GM18498 (cell line): ENCODE results near the gene PIK3R2.

Experiments used
- ATAC-seq: cut with Tn5 transposase; IDR thresholded peaks from one replicate; pipeline ENCODE4 v1.9.1; 2021; ENCODE audit warnings: mild to moderate bottlenecking, moderate library complexity; ENCODE audit not compliant: unreplicated experiment

The PIK3R2 gene

DNA sequence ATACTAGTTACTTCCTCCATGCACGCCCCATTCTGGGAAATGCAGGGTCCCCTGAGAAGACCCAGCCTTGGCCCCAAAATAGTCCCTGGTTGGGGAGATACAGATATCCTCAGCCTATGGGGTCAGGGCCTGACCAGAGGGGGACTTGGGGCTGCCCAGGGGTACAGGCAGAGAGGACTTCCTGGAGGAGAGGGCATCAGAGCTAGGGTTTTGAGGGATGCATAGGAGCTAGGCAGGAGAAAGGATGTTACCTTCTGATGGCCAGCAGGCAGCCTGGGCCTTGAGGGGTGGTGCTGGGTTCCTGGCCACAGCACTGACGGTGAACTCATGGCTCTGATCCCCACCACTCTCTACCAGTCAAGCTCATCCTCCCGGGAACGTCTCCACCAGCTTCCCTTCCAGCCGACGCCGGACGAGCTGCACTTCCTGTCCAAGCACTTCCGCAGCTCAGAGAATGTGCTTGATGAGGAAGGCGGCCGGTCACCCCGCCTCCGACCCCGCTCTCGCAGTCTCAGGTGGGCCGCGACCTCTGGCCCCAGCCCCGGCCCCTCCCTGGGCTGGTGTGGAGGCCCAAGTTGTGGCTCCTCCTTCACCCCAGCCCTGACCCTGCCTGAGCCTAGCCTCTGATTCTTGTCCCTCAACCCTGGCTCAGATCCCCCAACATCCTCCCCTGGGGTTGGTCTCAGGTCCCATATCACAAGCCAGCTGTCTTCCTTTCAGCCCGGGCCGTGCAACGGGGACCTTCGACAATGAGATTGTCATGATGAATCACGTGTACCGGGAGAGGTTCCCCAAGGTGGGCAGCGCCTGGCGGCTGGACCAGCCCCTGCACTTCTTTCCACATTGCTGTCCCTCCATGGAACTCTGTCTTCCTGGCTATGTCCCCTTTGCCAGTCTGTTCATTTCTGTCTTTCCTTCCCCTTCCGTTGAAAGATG is 29.8 kb upstream of the PIK3R2 start:
- no peak for ATAC-seq

DNA sequence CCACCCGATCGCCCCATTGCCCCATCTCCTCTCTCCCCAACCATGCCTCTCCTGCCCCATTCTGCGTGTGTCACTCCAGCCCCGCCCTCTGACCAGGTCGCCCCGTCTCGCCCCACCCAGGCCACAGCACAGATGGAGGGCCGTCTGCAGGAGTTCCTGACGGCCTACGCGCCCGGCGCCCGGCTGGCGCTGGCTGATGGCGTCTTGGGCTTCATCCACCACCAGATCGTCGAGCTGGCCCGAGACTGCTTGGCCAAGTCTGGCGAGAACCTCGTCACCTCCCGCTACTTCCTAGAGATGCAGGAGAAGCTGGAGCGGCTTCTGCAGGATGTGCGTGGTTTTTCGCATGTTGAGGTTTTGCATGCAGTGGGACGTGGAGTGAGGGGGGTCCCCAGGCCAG is 29.1 kb upstream of the PIK3R2 start:
- no peak for ATAC-seq

DNA sequence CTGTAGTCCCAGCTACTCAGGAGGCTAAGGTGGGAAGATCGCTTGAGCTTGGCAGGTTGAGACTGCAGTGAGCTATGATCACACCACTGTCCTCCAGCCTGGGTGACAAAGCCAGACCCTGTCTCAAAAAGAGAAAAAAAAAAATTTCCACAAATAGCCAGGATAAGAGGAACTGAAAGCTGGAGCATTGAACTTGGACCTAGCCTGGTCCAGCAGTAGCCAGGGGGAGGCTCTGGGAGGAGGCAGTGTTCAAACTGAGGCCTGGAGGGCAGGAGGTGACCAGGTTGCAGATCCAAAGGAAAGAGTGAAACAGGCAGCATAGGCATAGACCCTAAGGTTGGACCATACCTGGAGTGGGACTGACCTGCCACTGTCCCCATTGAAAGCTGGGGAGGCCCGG is 26.9 kb upstream of the PIK3R2 start:
- no peak for ATAC-seq

- ATAC-seq: no peak
Measured at GRCh38 chr19:18128044-18128443, 24.9 kb upstream of the PIK3R2 start.

GRCh38 chr19:18128805-18129204 is 24.2 kb upstream of the PIK3R2 start:
- no peak for ATAC-seq

DNA sequence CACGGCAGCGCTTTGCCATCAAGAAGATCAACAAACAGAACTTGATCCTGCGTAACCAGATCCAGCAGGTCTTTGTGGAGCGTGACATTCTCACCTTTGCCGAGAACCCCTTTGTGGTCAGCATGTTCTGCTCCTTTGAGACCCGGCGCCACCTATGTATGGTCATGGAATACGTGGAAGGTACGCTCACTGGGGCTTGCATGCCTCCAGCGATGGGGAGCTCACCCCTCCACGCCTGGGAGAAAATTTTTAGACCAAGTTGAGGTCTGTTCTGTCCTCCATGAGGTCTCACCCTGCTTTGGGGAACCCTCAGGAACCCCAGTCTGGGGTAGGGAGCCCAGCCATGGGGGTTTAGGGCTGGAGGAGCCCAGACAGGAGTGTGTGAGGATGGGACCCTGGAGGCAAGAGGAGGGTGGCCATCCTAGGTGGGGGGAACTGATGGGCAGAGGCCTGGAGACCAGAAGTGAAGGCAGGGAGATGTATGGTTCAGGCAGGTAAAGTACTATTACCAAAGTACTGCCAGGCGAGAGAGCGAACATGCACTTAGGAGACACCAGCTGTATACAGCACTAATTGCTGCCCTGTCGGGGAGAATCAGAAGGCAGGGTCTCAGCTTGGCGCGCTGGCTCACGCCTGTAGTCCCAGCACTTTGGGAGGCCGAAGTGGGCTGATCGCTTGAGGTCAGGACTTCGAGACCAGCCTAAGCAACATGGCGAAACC is 22.3 kb upstream of the PIK3R2 start:
- ATAC-seq: no peak

GRCh38 chr19:18131841-18132596 is 20.9 kb upstream of the PIK3R2 start:
- no peak for ATAC-seq

DNA sequence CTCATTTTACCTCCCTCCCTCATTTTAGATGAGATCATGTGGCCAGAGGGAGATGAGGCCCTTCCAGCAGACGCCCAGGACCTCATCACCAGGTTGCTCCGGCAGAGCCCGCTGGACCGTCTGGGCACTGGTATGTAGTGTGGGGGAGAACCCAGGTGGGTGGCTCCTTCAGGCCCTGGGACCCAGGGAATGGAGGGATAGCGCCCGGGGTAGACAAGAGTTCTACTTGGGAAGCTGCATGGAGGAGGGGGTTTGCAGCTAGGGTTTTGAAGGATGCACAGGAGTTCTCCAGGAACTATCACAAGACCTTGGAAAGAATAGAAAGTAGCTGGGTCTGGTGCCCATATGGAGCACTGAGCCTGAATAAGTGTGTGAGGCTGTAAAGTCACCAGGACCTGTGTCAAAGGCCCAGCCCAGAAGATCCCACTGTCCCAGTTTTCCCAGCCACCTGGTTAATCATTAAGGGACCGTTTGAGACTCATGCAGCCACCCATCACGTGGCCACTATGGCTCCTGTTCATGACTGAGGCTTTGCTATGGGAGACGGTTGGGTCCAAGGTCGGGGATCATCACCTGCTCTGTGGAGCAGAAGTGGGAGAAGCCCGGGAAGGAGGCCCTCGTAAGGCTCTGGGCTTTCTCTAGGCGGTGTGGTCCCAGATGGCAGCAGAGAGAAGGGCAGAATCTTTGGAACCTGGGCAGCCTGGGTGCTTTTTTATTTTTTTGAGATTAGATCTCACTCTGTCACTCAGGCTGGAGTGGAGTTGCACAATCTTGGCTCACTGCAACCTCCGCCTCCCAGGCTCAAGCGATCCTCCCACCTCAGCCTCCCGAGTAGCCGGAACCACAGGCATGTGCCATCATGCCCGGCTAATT is 17.0 kb upstream of the PIK3R2 start:
- no peak for ATAC-seq

DNA sequence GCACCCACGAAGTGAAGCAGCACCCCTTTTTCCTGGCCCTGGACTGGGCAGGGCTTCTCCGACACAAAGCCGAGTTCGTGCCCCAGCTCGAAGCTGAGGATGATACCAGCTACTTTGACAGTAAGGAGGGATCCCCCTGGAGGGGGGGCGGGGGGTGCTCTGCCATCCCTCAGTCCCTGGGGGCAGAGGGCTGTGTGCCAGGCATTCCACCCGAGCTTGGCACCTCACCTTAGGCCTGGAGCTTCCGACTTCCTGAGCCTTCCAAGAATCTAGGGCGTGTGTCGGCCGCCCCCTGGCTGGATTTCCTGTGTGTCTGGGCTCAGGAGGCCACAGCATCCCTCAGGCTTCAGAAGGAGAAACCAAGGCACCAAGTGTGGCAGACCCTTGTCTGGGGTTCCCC is 15.7 kb upstream of the PIK3R2 start:
- ATAC-seq: no peak

GRCh38 chr19:18137657-18138339 is 15.2 kb upstream of the PIK3R2 start:
- ATAC-seq: no peak

- ATAC-seq: no peak
Measured at GRCh38 chr19:18140473-18140872, 12.5 kb upstream of the PIK3R2 start.

DNA sequence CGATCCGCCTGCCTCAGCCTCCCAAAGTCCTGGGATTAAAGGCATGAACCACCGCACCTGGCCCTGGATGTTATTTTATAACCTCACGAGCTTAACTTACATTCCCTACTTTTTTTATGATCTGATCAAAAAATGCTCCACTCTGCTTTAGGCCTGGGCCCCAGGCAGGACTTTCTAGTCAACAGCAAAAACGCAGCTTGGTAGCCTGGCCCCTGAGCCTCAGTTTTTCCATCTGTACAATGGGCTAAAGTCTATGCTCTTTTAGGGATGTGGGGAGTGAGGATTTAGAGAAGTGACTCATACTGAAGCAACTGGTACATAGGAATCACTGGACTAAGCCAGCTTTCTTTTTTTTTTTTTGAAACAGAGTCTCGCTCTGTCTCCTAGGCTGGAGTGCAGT is 11.9 kb upstream of the PIK3R2 start:
- no peak for ATAC-seq

GRCh38 chr19:18143902-18144301 is 9.1 kb upstream of the PIK3R2 start:
- ATAC-seq: no peak

DNA sequence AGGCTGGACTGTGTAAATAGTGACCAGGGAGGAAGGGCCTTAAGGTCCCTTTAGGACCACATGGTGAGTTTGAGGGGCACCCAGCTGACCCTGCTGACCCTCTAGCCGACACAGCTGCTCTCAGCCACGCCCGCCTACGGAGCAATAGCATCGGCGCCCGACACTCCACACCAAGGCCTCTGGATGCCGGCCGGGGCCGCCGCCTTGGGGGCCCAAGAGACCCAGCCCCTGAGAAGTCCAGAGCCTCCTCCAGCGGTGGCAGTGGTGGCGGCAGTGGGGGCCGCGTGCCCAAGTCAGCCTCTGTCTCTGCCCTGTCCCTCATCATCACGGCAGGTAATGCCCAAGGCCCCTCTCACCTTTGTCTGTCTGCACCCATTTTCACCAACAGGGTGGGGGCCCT is 8.6 kb upstream of the PIK3R2 start:
- ATAC-seq: no peak

- no peak for ATAC-seq
Measured at GRCh38 chr19:18144906-18145305, 8.1 kb upstream of the PIK3R2 start.

DNA sequence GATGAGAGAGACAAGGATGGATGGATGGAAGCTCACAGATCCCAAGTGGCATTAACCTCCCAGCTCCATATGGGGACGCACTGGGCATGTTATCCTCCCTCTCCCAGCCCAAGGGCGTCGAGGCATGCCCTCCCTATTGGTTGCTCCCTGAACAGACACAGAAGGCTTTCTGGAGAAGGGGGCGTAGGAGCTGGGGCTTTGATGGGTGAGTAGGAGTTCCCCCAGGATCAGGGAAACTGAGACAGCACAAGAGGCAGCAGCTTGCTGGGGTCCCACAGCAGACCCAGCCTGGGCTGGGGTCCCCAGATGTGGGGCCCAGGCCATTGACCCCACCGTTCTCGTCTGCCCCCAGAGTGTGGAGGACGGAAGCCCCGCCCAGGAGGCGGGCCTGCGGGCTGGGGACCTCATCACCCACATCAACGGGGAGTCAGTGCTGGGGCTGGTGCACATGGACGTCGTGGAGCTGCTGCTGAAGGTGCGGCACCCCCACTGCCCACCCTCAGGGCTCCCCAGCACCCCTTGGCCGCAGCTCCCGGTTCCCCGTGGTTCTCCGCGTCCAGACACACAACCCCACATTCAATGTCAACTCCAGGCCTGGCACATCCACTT is 7.5 kb upstream of the PIK3R2 start:
- no peak for ATAC-seq

- no peak for ATAC-seq
Measured at GRCh38 chr19:18147396-18147795, 5.6 kb upstream of the PIK3R2 start.

DNA sequence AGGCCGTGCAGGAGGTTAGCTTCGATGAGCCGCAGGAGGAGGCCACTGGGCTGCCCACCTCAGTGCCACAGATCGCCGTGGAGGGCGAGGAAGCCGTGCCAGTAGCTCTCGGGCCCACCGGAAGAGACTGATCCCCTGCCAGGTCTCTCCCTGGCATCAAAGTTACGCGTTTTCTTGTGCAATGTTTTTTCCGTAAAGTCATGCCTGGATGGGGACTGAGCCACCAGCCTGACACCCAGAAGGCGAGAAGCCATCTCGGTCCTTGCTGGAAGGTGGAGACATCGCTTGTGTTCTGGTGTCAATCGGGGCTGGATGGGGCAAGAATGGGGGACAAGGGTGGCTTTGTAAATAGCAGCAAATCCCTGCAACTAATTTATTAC is 3.4 kb upstream of the PIK3R2 start:
- ATAC-seq: no peak

- ATAC-seq: no peak
Measured at GRCh38 chr19:18150776-18151624, 2.0 kb upstream of the PIK3R2 start.
